Prostate gland (tissue), 2 donors: ENCODE measurements around the gene GSE1.

Source experiments
- POLR2A ChIP-seq: fragments of 450-650 bp; IDR thresholded peaks from one replicate; pipeline ENCODE4 v1.6.1; 2016; ENCODE audit warnings: antibody characterized with exemption, mild to moderate bottlenecking
- TF ChIP-seq, protein P1 (sequence below), 4 experiments: fragments of 200-600 bp in 2 of 4; fragments of 450-650 bp in 2 of 4; sonication (generic) in 2 of 4; IDR thresholded peaks; 1 replicate in 3 of 4; 2 replicates in 1 of 4; pipeline ENCODE4 v1.5.1; 2016 to 2019; ENCODE audit warnings: antibody characterized with exemption in 4 of 4, mild to moderate bottlenecking in 2 of 4, moderate library complexity in 2 of 4

DNA sequence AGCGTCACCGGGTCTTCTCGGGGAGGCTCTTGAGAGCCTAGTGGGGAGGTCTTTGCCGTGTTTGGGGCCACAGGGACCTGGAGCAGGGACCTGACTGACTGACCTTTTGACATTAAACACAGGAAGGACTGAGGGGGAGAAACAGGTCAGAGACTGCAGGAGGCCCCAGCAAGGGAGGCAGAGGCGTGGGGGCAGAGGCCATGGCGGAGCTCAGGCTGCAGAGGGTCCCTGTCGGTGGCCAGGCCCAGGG lies 41.6 kb upstream of the GSE1 start:
- TF ChIP-seq, protein P1, sequence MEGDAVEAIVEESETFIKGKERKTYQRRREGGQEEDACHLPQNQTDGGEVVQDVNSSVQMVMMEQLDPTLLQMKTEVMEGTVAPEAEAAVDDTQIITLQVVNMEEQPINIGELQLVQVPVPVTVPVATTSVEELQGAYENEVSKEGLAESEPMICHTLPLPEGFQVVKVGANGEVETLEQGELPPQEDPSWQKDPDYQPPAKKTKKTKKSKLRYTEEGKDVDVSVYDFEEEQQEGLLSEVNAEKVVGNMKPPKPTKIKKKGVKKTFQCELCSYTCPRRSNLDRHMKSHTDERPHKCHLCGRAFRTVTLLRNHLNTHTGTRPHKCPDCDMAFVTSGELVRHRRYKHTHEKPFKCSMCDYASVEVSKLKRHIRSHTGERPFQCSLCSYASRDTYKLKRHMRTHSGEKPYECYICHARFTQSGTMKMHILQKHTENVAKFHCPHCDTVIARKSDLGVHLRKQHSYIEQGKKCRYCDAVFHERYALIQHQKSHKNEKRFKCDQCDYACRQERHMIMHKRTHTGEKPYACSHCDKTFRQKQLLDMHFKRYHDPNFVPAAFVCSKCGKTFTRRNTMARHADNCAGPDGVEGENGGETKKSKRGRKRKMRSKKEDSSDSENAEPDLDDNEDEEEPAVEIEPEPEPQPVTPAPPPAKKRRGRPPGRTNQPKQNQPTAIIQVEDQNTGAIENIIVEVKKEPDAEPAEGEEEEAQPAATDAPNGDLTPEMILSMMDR (IDR thresholded peaks at IDR 0.05), result no peak
- no peak for TF ChIP-seq POLR2A
